Urinary bladder (tissue), 4 donors: ENCODE data around the gene LYVE1. TPM values are rescaled to one million over a fixed set of nuclear protein-coding genes. Genes with fewer than 3 reads are reported as not detected.
A peak's percentile ranks its signal among the peaks of the same experiment; 100 is the strongest.
"Not testable (repeated sequence)": the region's sequence is repeated elsewhere in the genome, so short reads cannot be mapped to it uniquely, and the experiment has no call there.

Experiments
- DNase-seq: peaks from one replicate; pipeline ENCODE4 v3.0.0-alpha.2; 2015; ENCODE audit errors: extremely low spot score
- H3K27ac ChIP-seq: one replicate; pipeline ENCODE4 v1.5.1; 2013; ENCODE audit warnings: low read depth, mild to moderate bottlenecking, moderate library complexity
- H3K36me3 ChIP-seq: one replicate; pipeline ENCODE4 v1.6.1; 2013; ENCODE audit warnings: mild to moderate bottlenecking, moderate library complexity; ENCODE audit not compliant: insufficient read depth
- H3K4me1 ChIP-seq: one replicate; pipeline ENCODE4 v1.6.1; 2013; ENCODE audit warnings: mild to moderate bottlenecking, moderate library complexity; ENCODE audit not compliant: insufficient read depth
- H3K4me3 ChIP-seq: one replicate; pipeline ENCODE4 v1.5.1; 2013; ENCODE audit warnings: low read depth, low read length
- WGBS: extraction: QIAGEN DNeasy Blood & Tissue Kit; methylation state at CpG from one replicate; pipeline ENCODE4 v1.1.7; 2013; 5-methylcytosine and 5-hydroxymethylcytosine counted together
- polyA plus RNA-seq: library from polyadenylated mRNA; stranded (reverse); fragments of 200-250 nt; gene quantifications from one replicate; pipeline ENCODE4 v1.2.3, GENCODE V29; 2013
- total RNA-seq: library from RNA; depleted of rRNA; stranded (reverse); fragments of >200 nt; gene quantifications from one replicate; pipeline ENCODE4 v1.2.3, GENCODE V29; 2014
- donor health status: healthy with polysubstance abuse.
- donor health status: healthy.

Gene LYVE1
- total and polyA plus RNA-seq, 2 donors, result 99.9 to 141 TPM

DNA sequence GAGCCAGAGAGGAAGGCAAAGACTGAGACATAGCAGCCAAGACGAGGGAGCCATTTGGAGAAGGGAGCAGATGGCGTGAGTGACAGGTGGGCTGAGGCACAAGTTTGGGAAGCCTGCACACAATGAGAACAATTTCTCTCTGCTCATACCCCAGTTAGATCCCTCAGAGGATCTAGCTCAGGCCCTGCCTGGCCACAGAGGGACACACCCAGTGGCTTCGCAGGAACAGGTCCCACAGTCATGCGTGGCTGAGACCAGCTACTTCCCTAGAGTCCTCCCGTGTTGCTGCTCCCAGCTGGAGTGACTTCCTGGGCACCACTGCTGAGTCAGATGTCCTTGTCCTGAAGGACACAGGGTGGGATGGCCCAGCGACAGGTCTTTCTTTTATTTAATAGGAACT is 33.4 kb upstream of the LYVE1 start:
- H3K27ac ChIP-seq, result no peak overlapping the region
- DNase-seq, result no peak
- 85% methylated on average over 6 of the region's 6 CpGs for WGBS
- no peaks in the 10 kb centered on the region for H3K36me3 ChIP-seq
- no peak overlapping the region for H3K4me3 ChIP-seq
- H3K4me1 ChIP-seq, result no peaks in the 10 kb centered on the region

DNA sequence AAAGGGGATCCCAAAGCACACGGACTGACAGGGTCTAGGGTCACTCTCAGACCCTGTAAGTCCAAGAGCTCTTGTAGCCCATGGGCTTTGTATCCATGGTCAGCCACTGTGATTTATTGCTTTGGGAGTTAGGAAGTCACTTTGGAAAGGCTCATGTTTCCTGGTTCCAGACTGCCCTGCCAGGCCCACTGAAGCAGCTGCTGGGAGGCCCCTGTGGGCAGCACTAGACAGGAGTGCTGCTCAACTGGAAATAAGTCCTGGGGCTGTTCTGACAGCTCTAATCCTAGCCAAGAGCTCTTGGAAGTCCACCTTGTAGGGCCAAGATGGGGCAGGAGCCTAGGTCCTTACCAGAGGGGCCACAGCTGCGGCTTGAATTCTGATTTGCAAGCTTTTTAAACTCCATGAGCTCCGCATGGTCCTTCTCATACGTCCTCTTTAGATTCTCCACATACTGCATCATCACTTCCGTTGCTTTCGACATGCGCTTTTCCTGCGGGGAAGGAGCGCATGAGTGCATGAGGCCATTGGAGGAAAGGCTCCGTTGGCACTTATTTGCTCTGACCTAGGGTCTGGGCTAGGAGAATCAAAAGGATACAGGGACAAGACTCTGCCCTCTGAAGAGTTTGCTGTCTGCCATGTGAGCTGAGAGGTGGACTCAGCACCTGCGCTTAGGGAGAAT is 32.2 kb upstream of the LYVE1 start:
- no peak for DNase-seq
- whole genome bisulfite sequencing, result 88% methylated on average over 11 of the region's 11 CpGs
- H3K27ac ChIP-seq, result no peak overlapping the region
- no peaks in the 10 kb centered on the region for H3K36me3 ChIP-seq
- no peak overlapping the region for H3K4me3 ChIP-seq
- no peaks in the 10 kb centered on the region for H3K4me1 ChIP-seq

DNA sequence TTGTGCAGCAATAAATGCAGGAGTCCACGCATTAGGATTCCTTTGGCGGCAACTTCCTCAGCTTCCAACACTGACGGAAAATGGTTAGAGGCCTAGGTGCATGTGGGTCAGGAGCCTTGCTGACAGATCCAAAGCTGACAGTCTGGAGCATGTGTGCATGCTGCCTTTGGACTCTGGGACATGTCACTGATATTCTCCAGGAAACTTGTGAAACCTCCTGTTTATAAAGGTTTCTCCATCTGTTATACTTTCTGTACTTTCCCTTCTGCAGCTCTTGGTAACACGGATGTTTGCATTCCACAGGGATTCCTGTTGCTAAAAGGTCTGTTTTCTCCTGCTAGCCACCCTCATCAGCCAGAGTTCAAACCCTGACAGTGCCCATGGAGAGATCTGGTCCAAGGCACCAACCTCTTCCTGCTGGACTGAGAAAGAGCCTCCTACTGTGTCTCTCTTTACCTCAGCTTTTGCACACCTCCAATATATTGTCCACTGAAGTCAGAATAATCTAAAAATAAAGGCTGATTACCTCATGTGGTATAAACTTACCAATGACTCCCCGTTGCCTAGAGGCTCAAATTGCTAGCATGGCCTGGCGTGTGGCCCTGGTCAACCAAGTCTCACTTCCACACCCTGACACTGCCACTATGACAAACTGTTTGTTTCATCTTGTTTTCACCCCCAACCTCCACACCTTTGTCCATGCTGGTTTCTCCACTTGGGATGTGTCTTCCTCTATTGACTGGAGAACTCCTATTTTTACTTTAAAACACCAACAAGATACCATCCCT is 31.1 kb upstream of the LYVE1 start:
- Histone ChIP-seq H3K4me3 (no peak overlapping the region), H3K27ac (no peak overlapping the region), H3K4me1 (no peaks in the 10 kb centered on the region), H3K36me3 (no peaks in the 10 kb centered on the region)
- DNase-seq, result no peak
- WGBS, result 41% methylated on average over 6 of the region's 6 CpGs

DNA sequence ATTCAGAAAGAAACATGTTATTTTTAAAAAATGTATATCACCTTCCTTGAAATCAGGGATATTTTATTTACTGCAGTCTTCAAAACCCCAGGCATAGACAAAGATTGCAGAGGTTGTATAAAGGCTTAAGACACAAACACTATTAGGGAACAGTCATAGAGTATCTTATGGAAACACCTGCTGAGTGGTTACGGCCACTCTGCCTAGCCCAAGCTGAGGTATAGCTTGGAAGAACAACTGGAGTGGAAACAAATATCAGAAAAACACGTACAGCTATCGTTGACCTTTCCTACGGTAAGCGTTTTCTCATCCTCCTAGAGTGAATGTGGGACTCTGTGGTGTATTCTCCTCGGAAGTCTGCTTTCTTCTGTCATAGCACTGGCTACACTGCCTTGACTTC is 30.4 kb upstream of the LYVE1 start:
- Histone ChIP-seq H3K27ac (no peak overlapping the region), H3K36me3 (no peaks in the 10 kb centered on the region), H3K4me1 (no peaks in the 10 kb centered on the region), H3K4me3 (no peak overlapping the region)
- no peak for DNase-seq
- 88% methylated on average over 6 of the region's 6 CpGs for WGBS

DNA sequence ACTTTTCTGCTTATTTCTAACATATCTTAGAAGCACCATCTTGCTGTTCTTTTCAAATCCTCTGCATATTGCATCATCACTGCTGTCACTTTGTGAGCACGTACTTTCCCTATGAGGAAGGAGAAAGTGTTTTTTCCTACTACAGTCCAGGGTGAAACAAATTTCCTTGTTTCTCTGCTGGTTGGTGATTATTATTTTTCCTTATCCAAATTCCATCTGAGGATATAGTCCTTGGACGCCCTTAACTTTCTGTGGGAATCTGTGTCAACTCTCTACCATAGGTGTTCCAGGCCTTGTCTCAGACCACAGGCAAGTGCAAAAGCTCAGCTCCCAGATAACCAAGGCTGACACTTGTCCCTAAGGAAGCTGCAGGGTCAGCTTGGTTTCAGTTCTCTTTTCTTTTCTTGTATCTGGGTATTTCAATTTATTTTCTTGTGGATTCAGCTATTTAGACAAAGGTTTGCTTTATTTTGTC is 29.4 kb upstream of the LYVE1 start:
- no peak for DNase-seq
- Histone ChIP-seq H3K36me3 (no peaks in the 10 kb centered on the region), H3K27ac (no peak overlapping the region), H3K4me1 (no peaks in the 10 kb centered on the region), H3K4me3 (no peak overlapping the region)
- 75% methylated on average over 2 of the region's 2 CpGs for WGBS

DNA sequence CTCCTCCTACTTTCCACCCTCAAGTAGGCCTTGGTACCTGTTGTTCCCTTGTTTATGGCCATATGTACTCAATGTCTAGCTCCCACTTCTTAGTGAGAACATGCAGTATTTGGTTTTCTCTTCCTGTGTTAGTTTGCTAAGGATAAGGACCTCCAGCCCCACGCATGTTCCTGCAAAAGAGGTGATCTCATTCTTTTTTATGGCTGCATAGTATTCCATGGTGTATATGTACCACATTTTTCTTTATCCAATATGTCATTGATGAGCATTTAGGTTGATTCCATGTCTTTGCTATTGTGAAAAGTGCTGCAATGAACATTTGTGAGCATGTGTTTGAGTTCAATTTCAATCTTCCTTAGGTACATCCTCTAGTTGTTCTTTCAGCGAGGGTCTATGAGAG is 27.4 kb upstream of the LYVE1 start:
- not testable (repeated sequence) for H3K27ac ChIP-seq, H3K4me3 ChIP-seq
- 96% methylated on average over 2 of the region's 2 CpGs for WGBS

DNA sequence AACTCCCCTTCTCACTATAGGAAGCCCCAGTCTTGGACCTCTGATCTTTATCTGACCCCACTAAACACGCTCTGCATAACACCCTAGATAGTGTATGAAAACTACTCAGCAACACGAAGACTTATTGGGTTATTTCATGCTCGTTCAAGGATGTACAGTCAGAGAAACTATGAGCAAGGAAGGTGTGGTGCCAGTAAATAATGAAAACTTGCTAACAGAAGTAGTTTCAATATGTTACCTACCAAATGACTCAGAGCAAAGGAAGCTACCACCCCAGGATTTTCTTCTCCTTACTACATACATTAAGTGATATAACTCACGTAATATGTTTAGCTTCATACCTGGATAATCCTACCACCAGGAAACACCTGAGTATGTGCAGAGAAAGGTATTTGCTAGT is 25.9 kb upstream of the LYVE1 start:
- WGBS, result 84% methylated on average over 4 of the region's 4 CpGs
- Histone ChIP-seq H3K4me1 (no peaks in the 10 kb centered on the region), H3K4me3 (no peak overlapping the region), H3K27ac (no peak overlapping the region), H3K36me3 (no peaks in the 10 kb centered on the region)
- no peak for DNase-seq

More for the DNA sequence above, 27.4 kb upstream of the LYVE1 start:
- H3K4me1 ChIP-seq, H3K36me3 ChIP-seq, DNase-seq: not testable (repeated sequence)

DNA sequence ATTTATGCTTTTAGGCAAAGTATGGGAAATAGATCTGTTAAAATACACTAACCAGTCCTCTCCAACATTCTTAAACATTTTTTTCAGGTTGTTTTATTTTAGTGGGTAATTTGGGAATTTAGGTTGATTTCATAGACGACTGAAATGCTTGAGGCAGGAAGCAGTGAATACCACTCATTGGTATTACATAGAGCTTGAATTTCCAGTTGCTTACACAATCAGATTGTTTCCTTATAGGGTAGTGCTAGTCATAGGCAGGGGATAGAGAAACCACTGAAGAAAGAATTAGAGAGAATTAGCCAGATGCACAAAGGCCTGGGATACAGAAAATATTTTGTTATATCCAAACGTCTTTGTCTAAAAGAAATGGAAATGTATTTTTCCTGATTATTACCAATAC is 23.9 kb upstream of the LYVE1 start:
- no peak overlapping the region for H3K27ac ChIP-seq
- no peak for DNase-seq
- H3K4me1 ChIP-seq, result no peaks in the 10 kb centered on the region
- H3K36me3 ChIP-seq, result no peaks in the 10 kb centered on the region
- 15% methylated on average over 2 of the region's 2 CpGs for WGBS
- H3K4me3 ChIP-seq, result no peak overlapping the region

DNA sequence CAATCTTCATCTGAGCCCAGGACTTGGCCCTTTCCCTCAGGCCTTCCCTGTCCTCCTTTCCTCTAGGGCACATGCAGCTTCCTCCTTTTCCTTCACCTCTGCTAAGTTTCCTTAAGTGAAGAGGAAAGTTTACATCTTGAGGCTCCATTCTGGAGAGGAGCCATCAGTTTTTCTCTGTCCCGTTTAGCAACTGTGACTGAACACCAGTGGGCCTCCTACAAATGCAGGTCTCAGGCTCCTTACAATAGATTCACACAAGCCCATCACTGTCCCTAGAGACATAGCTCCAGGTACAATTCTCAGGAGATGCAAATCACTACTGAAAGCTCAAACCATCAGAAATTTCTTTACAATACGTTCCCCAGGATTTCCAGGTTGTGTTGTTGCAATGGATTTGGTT is 23.3 kb upstream of the LYVE1 start:
- 50% methylated on average over 2 of the region's 2 CpGs for WGBS
- H3K36me3 ChIP-seq, result no peaks in the 10 kb centered on the region
- H3K4me1 ChIP-seq, result no peaks in the 10 kb centered on the region
- H3K27ac ChIP-seq, result peak overlapping the region; percentile 47
- no peak overlapping the region for H3K4me3 ChIP-seq
- no peak for DNase-seq

DNA sequence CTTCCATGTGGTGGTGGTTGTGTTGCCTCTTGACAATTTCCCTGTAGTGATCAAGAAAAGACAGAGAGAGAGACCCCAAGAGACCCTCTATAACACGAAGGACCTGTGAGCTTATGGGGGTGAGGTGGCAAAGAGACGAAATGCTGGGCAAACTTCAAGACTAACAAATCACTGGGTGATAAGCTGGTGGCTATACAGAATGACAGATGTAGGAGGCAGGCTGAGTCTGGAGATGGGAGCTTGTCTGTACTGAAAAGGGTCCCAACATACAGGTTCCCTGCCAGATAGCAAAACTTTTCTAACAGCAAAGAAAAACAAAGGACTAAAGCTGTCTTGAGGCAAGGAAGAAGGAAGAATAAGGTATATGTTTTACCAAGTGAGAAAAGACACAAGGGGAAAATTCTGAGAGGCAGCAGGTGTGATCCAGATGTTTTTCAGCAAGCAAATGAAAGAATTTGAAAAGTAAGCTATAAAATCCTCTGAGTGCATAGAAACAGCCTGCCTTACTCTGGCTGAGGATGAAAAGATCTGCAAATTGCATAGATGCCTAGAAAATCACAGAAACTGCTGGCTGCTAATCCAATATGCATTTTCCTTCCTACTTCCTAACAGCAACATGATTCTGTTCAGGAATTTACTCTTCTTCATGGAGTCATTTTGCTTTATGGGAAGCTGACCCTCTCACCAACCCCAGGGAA is 21.9 kb upstream of the LYVE1 start:
- WGBS, result 38% methylated on average over 2 of the region's 2 CpGs
- no peak overlapping the region for H3K4me3 ChIP-seq
- no peak overlapping the region for H3K27ac ChIP-seq
- no peaks in the 10 kb centered on the region for H3K4me1 ChIP-seq
- H3K36me3 ChIP-seq, result no peaks in the 10 kb centered on the region
- peak; percentile 68 for DNase-seq

DNA sequence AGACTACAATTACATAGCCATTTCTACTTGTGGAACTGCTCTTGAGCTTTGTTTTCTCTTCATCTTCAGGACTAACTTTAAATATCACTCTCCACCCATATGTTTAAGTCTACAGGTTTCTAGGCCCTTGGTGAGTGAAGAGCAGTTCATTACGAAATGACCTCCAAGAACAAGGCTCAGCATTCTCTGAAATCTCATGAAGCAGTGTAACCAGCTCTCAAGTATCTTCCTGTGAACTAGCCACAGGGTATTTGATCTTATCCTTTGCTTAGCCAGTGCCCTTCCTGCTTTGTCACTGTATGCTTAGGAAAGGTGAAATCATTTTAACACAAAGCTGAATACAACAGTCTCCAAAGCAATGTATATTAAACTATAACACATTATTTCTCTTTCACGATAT is 20.4 kb upstream of the LYVE1 start:
- no peaks in the 10 kb centered on the region for H3K4me1 ChIP-seq
- DNase-seq, result no peak

DNA sequence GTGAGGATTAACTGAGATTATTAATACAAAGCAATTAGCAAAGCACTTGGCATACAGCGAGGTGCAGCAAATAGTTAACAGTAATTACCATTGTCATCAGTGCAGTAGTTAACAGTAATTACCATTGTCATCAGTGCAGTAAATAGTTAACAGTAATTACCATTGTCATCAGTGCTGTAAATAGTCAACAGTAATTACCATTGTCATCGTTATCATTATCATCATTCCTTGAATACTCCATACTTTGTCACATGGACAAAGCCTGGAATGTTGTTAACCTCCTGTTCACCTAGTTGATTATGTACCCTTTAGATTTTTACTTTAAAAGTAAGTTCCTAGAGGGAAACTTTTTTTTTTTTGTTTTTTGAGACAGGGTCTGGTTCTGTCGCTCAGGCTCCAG is 19.5 kb upstream of the LYVE1 start:
- DNase-seq, result no peak
- 82% methylated on average over 3 of the region's 3 CpGs for WGBS
- H3K27ac ChIP-seq, result no peak overlapping the region
- H3K4me3 ChIP-seq, result no peak overlapping the region
- H3K36me3 ChIP-seq, result no peaks in the 10 kb centered on the region
- H3K4me1 ChIP-seq, result no peaks in the 10 kb centered on the region

More for the DNA sequence above, 20.4 kb upstream of the LYVE1 start:
- Histone ChIP-seq H3K27ac (peak overlapping the region; percentile 60), H3K4me3 (no peak overlapping the region), H3K36me3 (no peaks in the 10 kb centered on the region)
- WGBS, result 89% methylated on average over 2 of the region's 2 CpGs

DNA sequence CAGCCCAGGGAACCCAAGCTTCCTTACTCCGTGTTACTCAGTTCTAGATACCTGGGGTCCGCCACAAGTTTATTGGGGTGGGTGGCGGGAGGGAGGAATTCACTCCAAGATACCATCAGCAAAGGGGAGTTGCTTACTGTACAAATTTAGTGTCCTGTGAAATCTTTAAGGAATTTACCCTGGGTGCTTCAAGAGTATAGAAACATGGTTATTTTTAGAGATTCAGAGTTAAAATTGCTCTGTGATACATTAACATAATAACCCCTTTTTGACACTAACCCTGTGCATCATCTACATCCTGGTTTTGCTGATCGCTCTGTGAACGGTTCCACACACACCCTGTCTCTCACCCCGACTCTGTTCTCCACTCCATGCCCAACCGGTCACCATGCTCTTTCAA is 18.9 kb upstream of the LYVE1 start:
- Histone ChIP-seq H3K36me3 (no peaks in the 10 kb centered on the region), H3K27ac (no peak overlapping the region), H3K4me3 (no peak overlapping the region), H3K4me1 (no peaks in the 10 kb centered on the region)
- 77% methylated on average over 7 of the region's 7 CpGs for WGBS
- no peak for DNase-seq

DNA sequence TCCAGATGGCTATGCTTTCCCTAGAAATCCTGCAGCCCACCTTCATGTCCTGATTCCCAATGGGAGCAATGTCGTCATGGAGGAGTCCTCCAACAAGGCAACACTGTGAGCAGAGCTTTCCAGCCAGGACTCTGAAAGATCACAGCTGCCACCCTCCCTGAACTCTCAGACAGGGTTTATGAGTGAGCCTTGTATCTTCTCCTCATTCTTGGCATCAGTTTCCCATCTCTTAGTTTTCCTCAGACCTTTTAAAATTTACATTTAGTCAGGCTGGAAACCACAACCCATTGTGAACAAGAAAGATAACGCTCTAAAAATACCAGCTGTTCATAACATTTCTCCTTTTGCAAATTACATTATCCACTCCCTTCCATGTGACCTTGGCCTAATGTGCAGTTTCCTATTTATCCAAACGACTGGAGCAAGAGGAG is 15.6 kb upstream of the LYVE1 start:
- no peaks in the 10 kb centered on the region for H3K36me3 ChIP-seq
- no peak overlapping the region for H3K4me3 ChIP-seq
- no peak overlapping the region for H3K27ac ChIP-seq
- 12% methylated on average over 3 of the region's 3 CpGs for WGBS
- DNase-seq, result peak; percentile 88
- H3K4me1 ChIP-seq, result peaks cover 2% of the 10 kb centered on the region
